ENCODE data around the gene ENTR1. TPM values are rescaled to one million over a fixed set of nuclear protein-coding genes. Genes with fewer than 3 reads are reported as not detected.

The ENTR1 gene
- total and polyA plus RNA-seq, 2 of the 13 experiments (the other 11 are each of a cell fraction or from before 2014, with no cell fraction given): 70.1 to 76.4 TPM

DNA sequence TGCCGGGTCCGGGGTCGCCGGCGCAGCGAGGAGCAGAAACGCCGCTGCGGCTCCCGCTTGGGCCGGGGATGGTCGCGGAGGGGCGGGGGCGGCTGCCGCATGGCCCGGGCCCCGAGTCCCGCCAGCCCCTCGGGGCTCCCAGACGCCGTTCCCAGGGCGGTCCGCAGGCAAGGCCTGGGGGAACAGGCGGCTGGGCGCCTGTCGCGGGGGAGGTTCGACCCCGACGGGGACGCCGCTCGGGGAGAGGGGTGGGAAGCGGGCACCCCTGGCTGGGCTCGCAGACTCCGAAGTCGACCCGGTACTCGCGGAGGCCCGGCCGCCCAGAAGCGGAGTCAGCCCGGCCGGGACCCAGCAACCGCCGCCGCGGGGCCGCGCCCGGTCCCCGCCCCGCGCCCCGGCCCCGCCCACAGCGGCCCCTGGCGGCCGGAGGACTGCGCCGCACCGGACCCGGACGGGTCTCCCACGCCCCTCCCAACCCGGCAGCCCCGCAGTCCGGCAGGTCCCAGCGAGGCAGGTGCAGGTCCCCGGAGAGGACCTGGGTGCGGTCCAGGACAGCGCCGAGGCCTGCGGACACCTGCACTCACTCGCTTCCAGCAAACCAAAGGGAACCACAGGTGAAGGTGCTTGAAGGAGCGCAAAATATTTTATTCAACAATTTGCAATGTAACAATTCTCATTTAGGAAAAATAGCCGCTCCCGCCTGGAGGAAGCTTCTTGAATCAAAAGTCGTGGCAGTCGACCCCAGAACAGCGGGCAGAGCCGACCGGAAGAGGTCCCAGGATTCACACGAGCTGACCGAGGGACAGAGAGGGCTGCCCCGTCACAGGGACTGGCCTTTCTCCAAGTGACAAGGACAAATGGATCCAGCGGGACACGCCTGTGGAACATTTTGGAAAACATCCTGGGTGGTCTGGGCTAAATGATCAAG, 29.3 kb upstream of the ENTR1 start, which contains the start of gene INPP5E (continued):
- TF ChIP-seq ATF5 (CRISPR knock-in tag; IDR thresholded peaks at IDR 0.05; ENCODE audit: low read depth) (no peak), HNRNPL (IDR thresholded peaks at IDR 0.05; ENCODE audit: low read depth, low read length) (no peak), ZNF619 (CRISPR knock-in tag; IDR thresholded peaks at IDR 0.05) (no peak), DR1 (CRISPR knock-in tag; IDR thresholded peaks at IDR 0.05) (no peak), AGO2 (optimal IDR thresholded peaks at IDR 0.05; ENCODE audit: low read depth, low read length) (peak; percentile 85), ZNF782 (CRISPR knock-in tag; IDR thresholded peaks at IDR 0.05; ENCODE audit: borderline replicate concordance) (no peak), PLSCR1 (CRISPR knock-in tag; IDR thresholded peaks at IDR 0.05; ENCODE audit: borderline replicate concordance) (no peak), GTF2F1 (IDR thresholded peaks at IDR 0.05; ENCODE audit: low read length) (no peak), YY1 (IDR thresholded peaks at IDR 0.05; ENCODE audit: insufficient read depth, insufficient replicate concordance, low read depth, low read length) (peak; percentile 33), ZFP41 (CRISPR knock-in tag; IDR thresholded peaks at IDR 0.05; ENCODE audit: borderline replicate concordance) (no peak), FOSL1 (CRISPR knock-in tag; IDR thresholded peaks at IDR 0.05; ENCODE audit: borderline replicate concordance) (no peak), SIN3A (IDR thresholded peaks at IDR 0.05; ENCODE audit: borderline replicate concordance, low read depth, low read length) (peak; percentile 42; the same call in 1 of the 2 replicates), IRF2 (CRISPR knock-in tag; IDR thresholded peaks at IDR 0.05) (no peak), SRSF1 (optimal IDR thresholded peaks at IDR 0.05; ENCODE audit: low read depth, low read length) (no peak), TEAD2 (CRISPR knock-in tag; IDR thresholded peaks at IDR 0.05) (no peak), ZNF12 (CRISPR knock-in tag; IDR thresholded peaks at IDR 0.05) (no peak), RAD51 (IDR thresholded peaks at IDR 0.05; ENCODE audit: borderline replicate concordance) (no peak), ZNF616 (CRISPR knock-in tag; IDR thresholded peaks at IDR 0.05; ENCODE audit: low read depth) (no peak), IRF9 (CRISPR knock-in tag; IDR thresholded peaks at IDR 0.05; ENCODE audit: borderline replicate concordance) (no peak), ASH2L (IDR thresholded peaks at IDR 0.05; ENCODE audit: insufficient read length, low read depth, low read length) (no peak), HOXA5 (CRISPR knock-in tag; IDR thresholded peaks at IDR 0.05) (peak; percentile 63)
- TF ChIP-seq, protein P1, sequence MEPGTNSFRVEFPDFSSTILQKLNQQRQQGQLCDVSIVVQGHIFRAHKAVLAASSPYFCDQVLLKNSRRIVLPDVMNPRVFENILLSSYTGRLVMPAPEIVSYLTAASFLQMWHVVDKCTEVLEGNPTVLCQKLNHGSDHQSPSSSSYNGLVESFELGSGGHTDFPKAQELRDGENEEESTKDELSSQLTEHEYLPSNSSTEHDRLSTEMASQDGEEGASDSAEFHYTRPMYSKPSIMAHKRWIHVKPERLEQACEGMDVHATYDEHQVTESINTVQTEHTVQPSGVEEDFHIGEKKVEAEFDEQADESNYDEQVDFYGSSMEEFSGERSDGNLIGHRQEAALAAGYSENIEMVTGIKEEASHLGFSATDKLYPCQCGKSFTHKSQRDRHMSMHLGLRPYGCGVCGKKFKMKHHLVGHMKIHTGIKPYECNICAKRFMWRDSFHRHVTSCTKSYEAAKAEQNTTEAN (CRISPR knock-in tag; conservative IDR thresholded peaks at IDR 0.05): no peak
- TF ChIP-seq, protein P2, sequence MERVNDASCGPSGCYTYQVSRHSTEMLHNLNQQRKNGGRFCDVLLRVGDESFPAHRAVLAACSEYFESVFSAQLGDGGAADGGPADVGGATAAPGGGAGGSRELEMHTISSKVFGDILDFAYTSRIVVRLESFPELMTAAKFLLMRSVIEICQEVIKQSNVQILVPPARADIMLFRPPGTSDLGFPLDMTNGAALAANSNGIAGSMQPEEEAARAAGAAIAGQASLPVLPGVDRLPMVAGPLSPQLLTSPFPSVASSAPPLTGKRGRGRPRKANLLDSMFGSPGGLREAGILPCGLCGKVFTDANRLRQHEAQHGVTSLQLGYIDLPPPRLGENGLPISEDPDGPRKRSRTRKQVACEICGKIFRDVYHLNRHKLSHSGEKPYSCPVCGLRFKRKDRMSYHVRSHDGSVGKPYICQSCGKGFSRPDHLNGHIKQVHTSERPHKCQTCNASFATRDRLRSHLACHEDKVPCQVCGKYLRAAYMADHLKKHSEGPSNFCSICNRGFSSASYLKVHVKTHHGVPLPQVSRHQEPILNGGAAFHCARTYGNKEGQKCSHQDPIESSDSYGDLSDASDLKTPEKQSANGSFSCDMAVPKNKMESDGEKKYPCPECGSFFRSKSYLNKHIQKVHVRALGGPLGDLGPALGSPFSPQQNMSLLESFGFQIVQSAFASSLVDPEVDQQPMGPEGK (CRISPR knock-in tag; IDR thresholded peaks at IDR 0.05): peak; percentile 17; the same call in 1 of the 2 replicates

All from HepG2 (cell line).